NCI-H446 treated with DMSO at 0.1 percent for 48 hours (cell line): ENCODE data around the gene BMP7.
"Not testable (repeated sequence)": the region's sequence is repeated elsewhere in the genome, so short reads cannot be mapped to it uniquely, and the experiment has no call there.

Experiments used
- DNase-seq: peaks from one replicate; lab custom pipeline; 2025; lab: John Stamatoyannopoulos, UW

The BMP7 gene

GRCh38 chr20:57265336-57265996 is 975 bp downstream of the BMP7 start:
- no peak for DNase-seq

- not testable (repeated sequence) for DNase-seq
These were observed 1.5 kb downstream of the BMP7 start for GRCh38 chr20:57264908-57265335.

- no peak for DNase-seq
These were observed 2.3 kb downstream of the BMP7 start for GRCh38 chr20:57263801-57264792.

- DNase-seq: no peak
These were observed 3.4 kb downstream of the BMP7 start for GRCh38 chr20:57262784-57263609.

GRCh38 chr20:57262301-57262700 is 4.1 kb downstream of the BMP7 start:
- no peak for DNase-seq

GRCh38 chr20:57261457-57262251 is 4.8 kb downstream of the BMP7 start:
- DNase-seq: no peak

- DNase-seq: no peak
These were observed 5.5 kb downstream of the BMP7 start for GRCh38 chr20:57260934-57261333.

- no peak for DNase-seq
These were observed 6.2 kb downstream of the BMP7 start for GRCh38 chr20:57259938-57260921.

GRCh38 chr20:57259121-57259937 is 7.1 kb downstream of the BMP7 start:
- no peak for DNase-seq

- no peak for DNase-seq
These were observed 8.6 kb downstream of the BMP7 start for GRCh38 chr20:57257701-57258453.

- no peak for DNase-seq
These were observed 9.5 kb downstream of the BMP7 start for GRCh38 chr20:57256908-57257307.

- DNase-seq: no peak
These were observed 10.2 kb downstream of the BMP7 start for GRCh38 chr20:57256205-57256604.

GRCh38 chr20:57255183-57255582 is 11.3 kb downstream of the BMP7 start:
- DNase-seq: no peak

GRCh38 chr20:57252559-57253162 is 13.8 kb downstream of the BMP7 start:
- no peak for DNase-seq

- DNase-seq: no peak
These were observed 14.5 kb downstream of the BMP7 start for GRCh38 chr20:57251949-57252348.

- no peak for DNase-seq
These were observed 15.1 kb downstream of the BMP7 start for GRCh38 chr20:57251344-57251743.

GRCh38 chr20:57250607-57251343 is 15.7 kb downstream of the BMP7 start:
- no peak for DNase-seq
